Cerebellar nuclear complex (tissue), 1 donor: ENCODE results near the gene PLA2G4D.

Experiments
- DNase-seq, 2 experiments: peaks; one replicate each; lab custom pipeline; 2025; lab: John Stamatoyannopoulos, UW

The PLA2G4D gene

DNA sequence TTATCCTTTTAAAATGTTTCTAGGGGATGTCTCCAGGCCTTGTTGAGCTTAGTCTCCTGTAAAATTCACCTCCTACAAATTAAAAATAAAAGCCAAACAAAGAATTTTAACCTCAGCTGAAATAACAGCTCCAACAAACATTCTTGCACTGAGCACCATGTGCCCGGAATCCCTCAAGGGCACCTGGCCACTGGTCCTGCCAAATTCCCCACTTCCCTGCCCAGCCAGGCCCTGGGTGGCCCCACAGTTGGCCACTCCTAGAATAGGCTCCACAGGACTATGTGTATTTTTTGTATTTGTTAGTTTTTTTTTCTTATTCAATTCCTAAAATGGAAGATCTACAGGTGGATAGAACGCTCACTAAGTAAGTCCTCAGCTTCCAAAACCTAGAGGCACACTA is 40.4 kb downstream of the PLA2G4D start:
- DNase-seq = no peak

DNA sequence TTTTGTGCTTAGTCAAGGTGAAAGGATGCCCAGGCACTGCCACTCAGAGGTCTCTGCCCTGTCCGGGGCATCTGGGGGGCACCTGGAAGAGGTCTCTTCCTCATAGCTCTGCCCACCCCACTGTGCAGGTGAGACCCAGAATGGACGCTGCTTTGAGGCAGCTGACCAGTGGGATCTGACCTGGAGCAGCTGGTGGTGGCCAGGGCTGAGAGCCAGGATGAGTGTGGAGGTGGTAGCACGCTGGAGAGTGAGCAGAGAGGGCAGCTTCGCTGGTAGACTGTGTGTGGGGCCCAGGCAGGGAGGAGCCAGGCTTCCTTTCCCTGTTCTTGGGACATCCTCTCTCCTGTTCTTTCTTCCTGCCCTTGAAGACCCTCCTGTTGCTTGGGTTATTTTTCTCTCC is 41.4 kb downstream of the PLA2G4D start:
- DNase-seq = no peak

DNA sequence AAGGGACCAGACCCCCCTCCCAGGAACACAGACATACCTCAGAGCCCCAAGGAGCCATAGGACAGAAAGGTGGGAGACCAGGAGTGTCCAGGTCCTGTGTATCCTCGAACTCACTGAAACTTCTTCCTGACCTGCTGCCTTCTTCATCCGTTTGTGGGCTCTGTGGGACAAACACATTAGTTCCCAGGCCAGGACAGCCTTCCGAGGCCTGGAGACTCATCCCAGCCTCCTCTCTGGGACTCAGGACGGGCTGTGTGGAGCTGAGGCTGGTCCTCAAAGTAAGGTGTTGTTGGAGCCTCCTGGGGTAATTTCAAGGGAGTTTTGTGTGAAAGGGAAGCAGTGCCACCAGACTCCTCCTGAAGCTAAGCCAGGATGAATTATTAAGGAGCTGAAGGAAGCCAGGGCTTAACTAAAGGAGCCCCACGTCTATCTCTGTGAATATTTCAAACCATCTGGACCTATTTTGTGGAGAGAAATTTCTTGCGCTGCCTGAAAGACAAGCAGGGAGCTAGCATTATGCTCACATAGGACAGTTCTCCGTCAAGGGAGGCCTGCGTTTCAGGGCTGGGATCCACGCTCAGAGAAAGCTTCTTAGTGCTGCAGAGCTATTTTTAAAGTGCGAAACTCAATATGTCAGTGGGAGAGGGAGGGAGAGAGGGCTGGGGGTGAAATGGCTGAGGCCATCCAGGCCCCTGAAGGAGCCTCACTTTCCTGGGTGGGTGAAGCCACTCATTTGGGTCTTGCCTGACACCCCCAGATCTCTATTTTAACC is 43.7 kb downstream of the PLA2G4D start:
- DNase-seq = no peak

DNA sequence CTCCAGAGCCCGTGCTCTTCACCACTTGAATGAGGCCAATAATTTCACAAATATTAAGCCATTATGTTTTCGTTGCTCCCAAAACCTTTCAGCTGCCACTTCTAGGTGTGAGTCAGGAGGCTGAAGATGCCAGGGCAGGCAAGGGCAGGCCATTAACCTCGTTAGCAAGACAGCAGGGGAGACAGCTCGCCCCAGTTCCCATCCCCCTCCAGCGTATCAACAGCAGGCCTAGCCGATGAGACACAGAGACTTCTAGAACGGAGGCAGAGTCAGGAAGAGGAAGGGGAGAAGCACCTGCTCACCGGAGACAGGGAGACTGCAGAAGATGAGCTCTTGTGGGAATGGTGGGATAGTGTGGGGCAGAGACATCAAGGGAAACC is 45.6 kb downstream of the PLA2G4D start:
- DNase-seq = no peak

DNA sequence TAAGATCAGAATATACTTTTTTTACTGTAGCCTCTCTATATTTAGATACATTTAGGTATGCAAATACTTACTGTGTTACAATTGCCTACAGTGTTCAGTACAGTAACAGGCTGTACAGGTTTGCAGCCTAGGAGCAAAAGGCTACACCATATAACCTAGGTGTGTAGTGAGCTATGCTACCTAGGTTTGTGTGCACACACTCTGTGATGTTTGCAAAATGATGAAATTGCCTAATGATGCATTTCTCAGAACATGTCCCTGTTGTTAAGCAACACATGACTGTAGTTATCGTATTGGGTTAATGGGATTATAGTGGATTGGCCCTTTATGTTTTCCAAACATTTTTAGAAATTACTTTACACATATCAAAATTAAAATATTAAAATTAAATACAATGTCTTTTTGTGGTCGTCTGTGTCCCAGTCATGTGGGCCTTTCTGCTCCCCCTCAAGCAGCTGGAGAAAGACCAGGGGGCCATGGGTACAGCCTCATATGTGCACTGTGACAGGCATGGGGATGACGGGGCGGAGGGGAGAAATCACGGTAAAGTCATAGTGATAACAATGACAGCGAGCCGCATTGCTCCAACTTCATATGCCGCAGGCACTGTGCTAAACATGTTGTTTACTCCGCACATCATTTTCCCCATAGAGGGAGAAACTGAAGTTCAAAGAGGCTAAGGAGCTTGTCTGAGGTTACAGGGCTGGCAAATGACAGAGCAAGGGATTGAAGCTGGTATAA is 46.1 kb downstream of the PLA2G4D start:
- no peak for DNase-seq

DNA sequence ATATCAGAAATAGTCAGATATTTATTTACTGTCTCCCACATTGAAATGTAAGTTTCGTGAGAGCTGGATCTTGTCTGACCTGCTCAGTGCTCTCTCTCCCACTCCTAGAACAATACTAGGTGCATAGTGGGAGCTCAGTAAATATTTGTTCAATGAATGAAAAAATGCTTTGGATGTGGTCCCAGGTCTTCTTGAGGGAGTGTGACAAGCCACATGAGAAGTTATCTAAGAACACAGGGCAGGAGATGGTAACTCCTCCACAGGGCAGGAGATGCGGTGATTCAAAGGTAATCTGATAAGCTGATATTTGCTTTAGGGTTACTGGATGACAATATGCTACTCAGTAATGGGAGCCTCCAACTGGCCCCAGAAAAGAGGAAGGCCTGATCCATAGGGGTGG is 47.8 kb downstream of the PLA2G4D start:
- DNase-seq = no peak

DNA sequence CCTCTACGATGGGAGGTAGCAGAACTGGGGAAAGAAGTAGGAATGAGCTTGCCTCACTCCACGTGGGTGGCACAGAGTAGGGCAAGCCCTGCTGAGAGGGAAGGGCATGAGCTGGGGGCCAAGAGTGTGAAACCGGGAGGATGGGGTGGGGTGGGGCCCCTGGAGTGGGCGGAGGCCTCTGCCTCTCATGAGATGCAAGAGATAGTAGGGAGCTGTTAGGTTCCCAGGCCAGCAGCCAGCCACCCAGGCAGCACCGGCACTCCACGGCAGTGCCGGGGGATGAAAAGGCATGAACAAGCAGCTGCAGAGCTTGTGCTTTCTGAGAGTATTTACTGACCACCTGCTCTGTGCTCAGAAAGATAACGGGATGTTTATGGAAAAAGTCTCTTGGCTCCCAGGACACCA is 49.1 kb downstream of the PLA2G4D start:
- DNase-seq = no peak

DNA sequence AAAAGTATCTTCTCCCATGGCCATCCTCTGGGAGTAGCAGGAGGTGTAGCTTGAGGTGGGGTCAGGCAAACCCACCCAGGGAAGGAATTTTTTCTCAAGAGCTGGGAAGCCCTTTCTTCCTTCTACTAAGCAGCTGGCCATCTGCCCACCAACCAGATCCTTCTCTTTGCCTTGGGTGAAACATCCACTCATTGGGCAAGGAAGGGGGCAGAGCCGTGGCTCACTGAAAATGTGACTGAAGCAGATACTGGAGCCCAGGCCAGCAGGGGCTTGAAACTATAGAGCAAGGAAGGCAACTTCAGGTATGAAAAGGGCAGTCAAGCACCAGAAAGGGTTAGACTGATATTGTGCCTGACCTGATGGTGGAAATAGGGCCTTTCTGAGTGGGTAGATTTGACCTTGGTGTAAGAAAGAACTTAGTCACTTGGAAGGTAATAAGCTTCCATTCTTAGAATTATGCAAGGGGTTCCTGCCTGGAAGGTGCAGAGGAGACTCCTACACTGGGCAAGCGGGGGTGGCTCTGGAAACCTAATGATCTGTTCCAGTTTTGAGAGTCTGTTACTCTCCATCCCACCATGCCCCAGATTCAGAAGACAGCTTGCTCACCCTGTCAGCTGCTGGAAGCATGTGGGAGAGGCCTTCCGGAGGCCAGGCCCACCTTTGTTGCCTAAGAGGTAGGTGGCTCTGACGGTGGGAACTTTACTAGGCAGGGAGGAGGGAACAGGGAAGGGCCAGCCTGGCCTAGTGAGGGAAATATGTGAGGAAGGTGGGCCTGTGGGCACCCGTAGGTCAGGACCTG is 51.6 kb downstream of the PLA2G4D start:
- DNase-seq = no peak

DNA sequence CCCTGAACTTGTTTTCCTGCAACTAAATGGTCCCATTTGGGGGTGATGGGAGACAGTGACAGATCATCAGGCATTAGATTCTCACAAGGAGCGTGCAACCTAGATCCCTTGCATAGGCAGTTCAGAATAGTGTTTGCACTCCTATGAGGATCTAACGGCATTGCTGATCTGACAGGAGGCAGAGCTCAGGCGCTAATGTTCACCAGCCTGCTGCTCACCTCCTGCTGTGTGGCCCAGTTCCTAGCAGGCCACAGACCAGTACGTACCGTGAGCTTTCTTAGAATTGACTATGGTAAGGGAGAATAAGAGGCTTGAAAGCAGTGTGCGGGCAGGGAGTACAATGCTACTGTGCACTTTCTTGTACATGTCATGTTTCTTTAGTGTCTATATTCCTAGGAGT is 56.0 kb downstream of the PLA2G4D start:
- no peak for DNase-seq

DNA sequence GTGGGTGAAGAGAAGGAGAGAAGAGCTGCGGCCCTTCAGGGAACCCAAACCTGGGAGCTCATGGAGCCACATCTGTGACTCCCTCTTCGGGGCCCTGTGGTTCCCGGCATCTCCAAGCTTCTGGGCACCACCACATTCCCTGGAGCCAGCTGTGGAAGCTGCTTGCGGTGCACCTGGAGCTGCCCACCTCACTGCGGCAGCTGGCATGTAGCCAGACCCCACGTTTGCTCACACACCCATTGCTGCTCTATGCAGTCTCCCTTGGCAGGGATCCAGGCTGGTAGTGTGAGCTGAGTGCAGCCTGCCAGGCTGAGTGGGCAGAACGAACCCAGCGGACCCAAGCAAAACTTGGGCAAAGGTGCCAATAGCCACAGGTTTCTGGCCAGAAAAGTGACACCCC is 56.7 kb downstream of the PLA2G4D start:
- DNase-seq = no peak

DNA sequence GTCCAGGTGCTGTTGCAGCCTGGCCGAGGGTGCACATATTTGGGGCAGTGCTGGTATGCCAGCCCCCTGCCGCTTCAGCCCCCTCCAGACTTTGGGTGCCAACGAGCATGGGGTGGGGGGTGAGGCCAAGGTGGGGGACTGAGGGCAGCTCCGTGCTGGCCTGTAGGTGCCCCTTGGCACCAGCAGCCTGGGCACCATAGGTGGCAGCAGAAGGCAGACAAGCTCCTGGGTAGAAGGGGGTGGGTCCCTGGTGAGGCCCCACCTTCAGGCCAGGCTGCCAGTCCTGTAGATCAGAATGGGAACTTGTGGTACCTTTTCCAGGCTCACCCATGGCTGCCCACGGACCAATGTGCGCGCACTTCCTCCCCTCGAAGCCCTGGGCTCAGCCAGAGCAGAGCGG is 57.4 kb downstream of the PLA2G4D start:
- no peak for DNase-seq

DNA sequence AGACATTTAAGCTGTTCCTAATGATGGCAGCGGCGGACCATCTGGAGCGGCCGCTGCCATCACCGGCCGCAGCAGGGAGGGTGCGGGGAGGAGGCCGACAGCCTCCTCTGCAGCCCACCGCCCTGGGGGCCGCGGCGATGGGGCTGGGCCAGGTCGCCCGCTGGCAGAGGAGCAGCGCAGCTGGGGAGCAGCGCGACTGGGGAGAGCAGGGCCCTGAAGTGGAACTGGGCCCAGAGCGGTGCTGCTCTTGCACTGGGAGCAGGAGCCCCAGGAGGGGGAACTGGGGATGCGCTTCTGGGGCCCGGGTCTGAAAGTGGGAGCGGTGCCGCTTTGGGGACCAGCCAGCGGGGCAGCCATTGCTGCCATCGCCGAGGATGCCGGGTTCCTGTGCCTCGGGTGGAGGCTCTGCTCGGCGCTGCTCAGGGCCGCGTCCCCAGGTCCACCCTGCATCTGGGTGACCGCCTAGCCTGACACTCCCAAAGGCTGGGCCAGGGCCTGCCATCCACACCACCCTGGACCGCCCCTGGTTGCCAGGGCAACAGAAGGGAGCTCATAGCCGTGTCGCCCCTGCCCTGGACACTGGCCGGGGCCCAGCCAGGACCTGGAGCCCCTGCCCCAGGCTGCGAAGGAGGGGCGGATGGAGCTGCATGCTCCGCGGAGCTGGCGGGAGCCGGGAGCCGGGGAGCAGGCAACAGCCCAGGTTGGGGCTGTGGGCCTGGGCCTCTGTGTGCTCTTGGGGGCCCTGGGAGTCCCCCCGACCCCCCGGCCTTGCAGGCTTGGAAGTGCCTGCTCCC is 58.1 kb downstream of the PLA2G4D start:
- DNase-seq = no peak

DNA sequence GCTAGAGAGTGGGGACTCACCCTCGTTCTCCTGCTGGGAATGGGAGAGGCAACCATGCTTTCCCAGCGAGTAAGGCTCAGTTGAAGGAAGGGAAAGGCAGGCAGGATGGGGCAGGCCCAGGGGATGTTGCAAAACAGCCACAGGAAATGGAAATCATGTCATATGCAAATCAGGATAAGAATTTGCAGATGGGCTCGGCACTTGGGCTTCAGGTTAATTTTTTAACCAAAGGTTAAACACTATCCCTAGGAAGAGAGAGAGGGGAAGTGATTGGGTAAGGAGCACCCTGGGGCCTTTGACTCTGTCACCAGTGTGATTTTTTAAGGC is 59.0 kb downstream of the PLA2G4D start:
- DNase-seq = no peak

DNA sequence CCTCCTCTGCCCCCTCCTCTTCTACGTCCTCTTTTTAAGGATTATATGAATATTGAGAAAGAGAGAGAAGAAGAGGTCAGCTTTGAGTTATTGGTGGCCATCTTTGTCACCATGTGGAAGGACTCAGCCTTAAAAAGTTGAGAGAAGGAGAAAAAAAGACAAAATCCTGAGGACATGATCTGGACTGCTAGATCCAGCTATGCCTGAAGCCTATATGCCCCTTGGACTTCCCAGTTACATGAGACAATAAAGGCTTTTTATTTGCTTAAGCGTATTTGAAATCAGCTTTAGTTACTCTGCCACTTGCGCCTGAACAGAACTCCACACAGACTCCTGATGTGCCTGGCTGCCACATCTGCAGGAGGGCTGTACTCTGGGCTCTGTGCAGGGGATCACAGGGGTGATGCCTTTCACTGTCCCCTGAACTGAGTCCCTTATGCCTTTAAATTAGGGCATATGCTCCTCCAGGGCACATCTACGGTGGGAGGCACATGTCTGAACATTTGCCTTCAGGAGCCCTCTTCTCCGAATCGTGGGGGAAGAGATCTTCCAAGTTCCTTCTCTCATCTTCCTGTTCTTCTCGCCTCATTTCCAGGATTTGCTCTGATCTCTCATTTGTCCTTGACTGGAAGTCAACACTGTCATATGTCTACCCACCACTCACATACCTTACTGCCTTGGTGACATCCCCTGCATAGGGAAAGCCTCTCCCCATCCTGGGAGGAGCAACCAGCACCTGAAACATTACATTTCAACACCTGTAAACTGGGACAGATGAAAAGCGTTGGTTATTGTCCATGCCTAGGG is 59.5 kb downstream of the PLA2G4D start:
- no peak for DNase-seq

DNA sequence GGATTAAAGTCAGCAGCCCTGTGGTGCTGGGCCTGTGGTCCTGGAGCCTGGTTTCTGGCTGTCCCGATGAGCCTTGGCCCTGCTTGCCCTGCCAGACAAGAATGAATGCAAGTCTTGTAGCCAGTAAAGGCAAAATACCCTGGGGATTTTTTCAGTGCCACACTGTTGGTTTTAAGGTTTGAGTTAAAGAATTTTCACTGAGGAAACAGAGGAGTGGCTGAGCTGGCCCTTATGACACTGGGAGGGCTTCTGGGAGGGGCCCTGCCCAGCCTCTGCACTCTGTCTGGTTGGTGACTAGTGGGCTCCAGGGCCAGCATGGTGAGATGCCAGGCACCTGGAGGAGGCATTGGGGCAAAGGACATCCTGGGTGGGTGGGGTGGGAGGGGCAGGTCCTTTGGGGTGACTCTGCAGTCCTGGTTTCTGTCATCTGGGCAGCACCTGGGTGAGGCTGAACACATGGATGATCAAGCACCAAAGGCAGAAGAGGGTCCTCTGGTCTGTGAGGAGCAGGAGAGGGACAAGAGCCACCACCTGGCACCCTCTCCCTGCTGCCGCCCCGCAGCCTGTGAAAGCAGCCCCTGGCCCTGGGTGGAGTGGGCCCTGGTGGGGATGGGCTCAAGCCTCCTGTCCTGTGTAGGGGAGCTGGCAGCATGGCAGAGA is 61.0 kb downstream of the PLA2G4D start:
- no peak for DNase-seq

DNA sequence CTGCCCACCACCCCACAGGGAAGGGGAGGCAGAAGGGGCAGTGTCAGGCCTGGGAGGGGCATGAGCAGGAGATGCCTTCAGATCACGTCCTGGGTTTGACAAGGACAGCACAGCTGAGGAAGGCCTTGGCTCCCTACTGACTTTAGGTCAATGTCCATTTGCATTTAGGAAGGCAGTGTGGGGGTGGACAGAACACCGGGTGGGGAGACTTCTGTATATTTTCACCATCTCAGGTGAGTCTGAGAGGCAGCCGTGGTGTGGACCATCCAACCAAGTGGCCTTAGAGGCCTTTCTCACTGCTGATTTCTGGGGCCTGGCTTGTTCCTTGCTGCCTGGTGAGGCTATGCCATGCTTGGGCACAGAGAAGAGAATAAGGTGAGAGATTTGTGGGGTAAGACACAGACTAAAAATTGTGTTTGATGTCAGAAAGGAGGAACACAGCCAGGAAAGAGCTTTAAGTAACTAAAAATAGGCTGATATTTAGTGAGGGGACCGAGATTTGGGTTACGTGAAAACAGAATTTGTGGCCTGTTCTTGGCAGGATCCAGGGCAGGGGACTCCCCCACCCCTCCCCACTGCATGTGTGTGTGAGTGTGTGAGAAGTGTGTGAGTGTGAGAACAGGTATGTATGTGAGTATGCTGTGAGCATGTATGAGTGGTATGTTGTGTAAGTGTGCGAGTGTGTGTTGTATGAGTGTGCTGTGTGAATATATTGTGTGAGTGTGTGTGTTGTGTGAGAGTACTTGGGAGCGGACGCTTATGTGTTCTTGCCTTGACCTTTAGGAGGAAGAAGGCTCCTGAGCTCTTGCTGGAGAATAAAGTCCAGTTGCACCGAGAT is 61.8 kb downstream of the PLA2G4D start:
- no peak for DNase-seq

DNA sequence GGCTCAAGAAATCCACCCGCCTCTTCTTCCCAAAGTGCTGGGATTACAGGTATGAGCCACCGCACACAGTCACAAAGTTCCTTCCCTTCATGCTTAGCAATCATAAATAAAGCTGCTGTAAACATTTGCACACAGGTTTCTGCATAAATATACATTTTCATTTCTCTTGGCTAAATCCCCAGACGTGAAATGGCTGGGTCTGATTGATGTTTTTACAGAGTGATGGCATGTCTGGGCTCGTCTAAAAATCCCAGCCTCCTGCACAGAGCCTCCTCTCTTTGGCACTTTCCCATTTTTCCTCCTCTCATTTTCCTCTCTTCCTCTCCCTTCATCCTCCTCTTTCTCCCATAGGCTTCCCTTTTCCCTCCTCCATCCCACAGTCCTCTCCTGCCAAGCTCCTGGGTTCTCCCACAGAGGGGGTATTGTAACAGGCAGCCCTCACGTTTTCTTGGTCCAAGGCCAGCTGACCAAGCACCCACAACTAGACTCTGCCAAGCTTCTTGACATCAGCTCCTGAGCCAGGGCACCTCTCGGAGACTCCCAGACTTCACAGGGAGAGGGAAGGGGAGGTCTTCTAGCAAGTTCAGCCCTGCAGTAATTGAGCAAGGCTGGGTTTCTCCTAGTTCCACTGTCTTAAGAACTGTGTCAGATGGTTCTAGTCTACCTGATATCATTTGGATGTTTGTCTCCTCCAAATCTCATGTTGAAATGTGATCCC is 63.0 kb downstream of the PLA2G4D start:
- DNase-seq = no peak

DNA sequence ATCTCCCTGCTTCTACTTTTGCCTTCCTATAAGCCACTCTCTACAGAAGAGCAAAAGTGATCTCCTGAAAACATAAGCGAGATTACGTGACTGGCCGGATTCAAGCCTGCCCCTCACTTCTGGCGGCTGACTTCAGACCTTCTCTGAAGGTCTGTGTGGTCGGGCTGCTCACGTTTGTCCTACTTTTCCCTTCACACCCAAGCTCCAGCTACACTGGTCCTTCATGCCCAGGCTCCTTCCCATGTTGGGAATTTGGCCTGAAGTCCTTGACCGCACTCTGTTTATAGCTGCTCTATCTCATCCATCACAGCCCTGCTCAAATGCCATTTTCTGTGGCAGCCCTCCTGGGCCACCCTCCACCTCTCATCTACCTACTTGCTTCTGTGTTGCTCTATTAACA is 66.8 kb downstream of the PLA2G4D start:
- no peak for DNase-seq

DNA sequence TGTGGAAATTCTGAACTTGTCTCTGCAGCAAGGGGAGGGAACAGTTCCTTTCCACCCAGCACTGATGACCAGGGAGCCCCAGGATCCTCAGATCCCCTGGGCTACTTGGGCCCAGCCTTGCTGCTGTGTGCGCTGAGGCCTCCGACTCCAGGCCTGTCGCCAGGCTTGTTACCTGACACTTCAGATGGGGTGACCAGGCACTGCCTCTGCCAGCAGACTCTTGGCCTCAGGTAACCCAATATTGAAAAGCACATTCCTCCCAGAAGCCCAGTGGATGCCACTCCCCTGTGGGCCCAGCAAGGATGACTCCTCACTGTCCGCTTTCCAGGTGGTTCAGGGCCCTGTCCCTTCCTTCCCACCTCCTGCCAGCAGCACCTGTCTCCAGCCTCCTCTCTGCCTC is 70.1 kb downstream of the PLA2G4D start:
- no peak for DNase-seq
